NB4 (cell line): ENCODE results near the gene SELENBP1.

ENCODE experiments used
- MYC ChIP-seq: IDR thresholded peaks from 2 replicates; pipeline ENCODE4 v1.6.1; 2011; ENCODE audit warnings: low read depth, low read length
- POLR2A ChIP-seq: IDR thresholded peaks from 2 replicates; pipeline ENCODE4 v1.6.1; 2011; ENCODE audit warnings: mild to moderate bottlenecking; ENCODE audit not compliant: insufficient read length; ENCODE audit errors: extremely low read depth
- TF ChIP-seq, protein P1 (sequence below): IDR thresholded peaks from one replicate; pipeline ENCODE4 v1.5.1; 2012; ENCODE audit warnings: low read depth, low read length

DNA sequence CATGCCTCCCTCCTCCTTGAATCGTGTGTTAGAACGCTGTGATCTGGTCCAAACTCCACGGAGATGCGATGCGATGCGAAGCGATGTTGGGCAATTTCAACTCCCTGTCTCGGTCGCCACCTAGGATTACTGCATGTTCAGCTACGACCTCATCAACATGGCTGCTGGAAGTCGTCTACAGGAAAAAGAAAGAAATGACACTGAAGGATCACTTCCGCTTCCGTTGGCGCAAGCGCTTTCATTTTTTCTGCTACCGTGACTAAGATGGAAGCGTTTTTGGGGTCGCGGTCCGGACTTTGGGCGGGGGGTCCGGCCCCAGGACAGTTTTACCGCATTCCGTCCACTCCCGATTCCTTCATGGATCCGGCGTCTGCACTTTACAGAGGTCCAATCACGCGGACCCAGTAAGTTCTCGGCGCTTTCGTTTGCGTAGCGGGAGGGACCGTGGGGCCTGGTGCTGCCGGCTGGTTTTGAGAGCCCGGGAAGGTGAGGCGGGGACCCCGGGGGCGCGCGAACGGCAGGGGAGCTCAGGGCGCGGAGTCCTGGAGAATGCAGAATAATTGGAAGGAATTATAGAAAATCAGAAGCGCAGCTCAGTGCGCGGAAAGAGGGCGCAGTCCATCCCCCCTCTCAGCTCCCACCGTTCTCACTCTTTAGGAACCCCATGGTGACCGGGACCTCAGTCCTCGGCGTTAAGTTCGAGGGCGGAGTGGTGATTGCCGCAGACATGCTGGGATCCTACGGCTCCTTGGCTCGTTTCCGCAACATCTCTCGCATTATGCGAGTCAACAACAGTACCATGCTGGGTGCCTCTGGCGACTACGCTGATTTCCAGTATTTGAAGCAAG, 27.0 kb upstream of the SELENBP1 start, which contains the start of gene PSMB4:
- TF ChIP-seq, protein P1, sequence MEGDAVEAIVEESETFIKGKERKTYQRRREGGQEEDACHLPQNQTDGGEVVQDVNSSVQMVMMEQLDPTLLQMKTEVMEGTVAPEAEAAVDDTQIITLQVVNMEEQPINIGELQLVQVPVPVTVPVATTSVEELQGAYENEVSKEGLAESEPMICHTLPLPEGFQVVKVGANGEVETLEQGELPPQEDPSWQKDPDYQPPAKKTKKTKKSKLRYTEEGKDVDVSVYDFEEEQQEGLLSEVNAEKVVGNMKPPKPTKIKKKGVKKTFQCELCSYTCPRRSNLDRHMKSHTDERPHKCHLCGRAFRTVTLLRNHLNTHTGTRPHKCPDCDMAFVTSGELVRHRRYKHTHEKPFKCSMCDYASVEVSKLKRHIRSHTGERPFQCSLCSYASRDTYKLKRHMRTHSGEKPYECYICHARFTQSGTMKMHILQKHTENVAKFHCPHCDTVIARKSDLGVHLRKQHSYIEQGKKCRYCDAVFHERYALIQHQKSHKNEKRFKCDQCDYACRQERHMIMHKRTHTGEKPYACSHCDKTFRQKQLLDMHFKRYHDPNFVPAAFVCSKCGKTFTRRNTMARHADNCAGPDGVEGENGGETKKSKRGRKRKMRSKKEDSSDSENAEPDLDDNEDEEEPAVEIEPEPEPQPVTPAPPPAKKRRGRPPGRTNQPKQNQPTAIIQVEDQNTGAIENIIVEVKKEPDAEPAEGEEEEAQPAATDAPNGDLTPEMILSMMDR: peak; percentile 18
- peak; percentile 59; the same call in 1 of the 2 replicates for TF ChIP-seq MYC
- peak; percentile 74 for TF ChIP-seq POLR2A
